Inflammatory macrophage (primary cell): ENCODE measurements around the gene SCAMP1.

Experiments
- DNase-seq, 2 donors: peaks; one replicate each; pipeline ENCODE4 v3.0.0-alpha.2; 2020 to 2022

Gene SCAMP1

GRCh38 chr5:78514427-78515330 lies 154.3 kb downstream of the SCAMP1 start:
- DNase-seq = no peak

GRCh38 chr5:78515670-78516069 lies 155.3 kb downstream of the SCAMP1 start:
- no peak for DNase-seq

- DNase-seq = no peak
Observed at GRCh38 chr5:78518365-78519197, 158.2 kb downstream of the SCAMP1 start.

GRCh38 chr5:78519198-78519941 lies 159.0 kb downstream of the SCAMP1 start:
- DNase-seq = no peak

GRCh38 chr5:78521455-78521854 lies 161.0 kb downstream of the SCAMP1 start:
- no peak for DNase-seq

- DNase-seq = no peak
Observed at GRCh38 chr5:78522476-78523260, 162.3 kb downstream of the SCAMP1 start.

- DNase-seq = no peak
Observed at GRCh38 chr5:78523314-78524193, 163.1 kb downstream of the SCAMP1 start.

- DNase-seq = peak; percentile 57 to 67
Observed at GRCh38 chr5:78526049-78526525, 165.7 kb downstream of the SCAMP1 start.

GRCh38 chr5:78527054-78527859 lies 166.8 kb downstream of the SCAMP1 start:
- DNase-seq = peak; percentile 95 to 97

GRCh38 chr5:78527925-78528324 lies 167.5 kb downstream of the SCAMP1 start:
- DNase-seq = no peak
